ENCODE results near the gene STON2.

GRCh38 chr14:81435048-81435390, 34.9 kb upstream of the STON2 start:
- no peak for TF ChIP-seq POLR2AphosphoS5 (IDR thresholded peaks at IDR 0.05)
- no peak for TF ChIP-seq CTCF (IDR thresholded peaks at IDR 0.05)
- TF ChIP-seq POLR2A (IDR thresholded peaks at IDR 0.05): no peak

Measured in prostate gland (tissue), 2 donors.